NOMO-1 treated with dmso at 0.1 percent for 144 hours (cell line): ENCODE measurements around the gene NPC2.
"Not testable (repeated sequence)": the region's sequence is repeated elsewhere in the genome, so short reads cannot be mapped to it uniquely, and the experiment has no call there.

Experiments used
- DNase-seq: peaks from one replicate; lab custom pipeline; 2025; ENCODE audit not compliant: unreplicated experiment; lab: John Stamatoyannopoulos, UW

NPC2 gene

DNA sequence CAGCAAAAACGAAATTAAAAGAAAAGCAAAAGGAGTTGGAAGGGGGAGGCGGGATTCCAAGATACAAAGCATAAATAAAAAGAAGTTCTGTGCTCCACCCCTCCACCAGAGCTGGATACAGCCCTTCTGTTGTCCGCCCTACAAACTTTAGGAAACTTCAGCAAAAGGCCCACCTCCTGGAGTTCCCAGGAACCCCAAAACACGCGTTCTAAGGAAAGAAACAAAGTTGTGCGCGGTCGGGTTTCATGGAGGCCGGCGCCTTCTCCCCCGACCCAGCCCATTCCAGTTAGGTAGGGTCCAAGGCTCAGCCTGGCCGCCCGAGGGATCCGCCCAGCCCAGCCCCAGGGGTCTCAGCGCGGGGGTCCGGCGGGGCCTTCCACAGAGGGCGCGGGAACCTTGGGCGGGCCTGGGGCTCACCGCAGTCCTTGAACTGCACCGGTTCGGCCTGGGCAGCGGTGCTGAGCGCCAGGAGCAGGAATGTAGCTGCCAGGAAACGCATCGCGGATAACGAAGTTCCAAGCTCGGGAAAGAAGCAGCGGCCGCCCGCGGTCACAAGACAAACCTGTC, at the start of gene NPC2:
TSS of gene NPC2 (minus strand) at position 530 of the 567 bp plus-strand sequence. CDS start at position 499, 31 bp downstream.
- no peak for DNase-seq

- DNase-seq = no peak
Observed at GRCh38 chr14:74542056-74542685, 49.1 kb upstream of the NPC2 start.

DNA sequence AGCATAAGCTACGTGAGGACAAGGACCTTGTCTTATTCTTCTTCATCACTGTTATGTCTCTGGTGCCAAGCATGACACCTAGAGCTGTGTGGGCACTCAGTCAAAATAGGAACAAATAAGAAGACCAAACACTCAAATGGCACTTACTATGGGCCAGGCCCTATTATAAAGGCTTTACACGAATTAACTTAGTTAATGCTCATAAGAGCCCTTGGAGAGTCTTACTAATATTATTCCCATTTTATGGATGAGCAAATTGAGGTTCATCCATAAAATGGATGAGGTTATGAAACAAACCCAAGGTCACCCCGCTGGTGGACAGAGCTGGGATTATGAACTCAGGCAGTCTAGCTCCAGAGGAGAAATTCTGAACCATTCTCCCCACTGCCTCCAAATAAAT, 48.1 kb upstream of the NPC2 start:
- DNase-seq = no peak

DNA sequence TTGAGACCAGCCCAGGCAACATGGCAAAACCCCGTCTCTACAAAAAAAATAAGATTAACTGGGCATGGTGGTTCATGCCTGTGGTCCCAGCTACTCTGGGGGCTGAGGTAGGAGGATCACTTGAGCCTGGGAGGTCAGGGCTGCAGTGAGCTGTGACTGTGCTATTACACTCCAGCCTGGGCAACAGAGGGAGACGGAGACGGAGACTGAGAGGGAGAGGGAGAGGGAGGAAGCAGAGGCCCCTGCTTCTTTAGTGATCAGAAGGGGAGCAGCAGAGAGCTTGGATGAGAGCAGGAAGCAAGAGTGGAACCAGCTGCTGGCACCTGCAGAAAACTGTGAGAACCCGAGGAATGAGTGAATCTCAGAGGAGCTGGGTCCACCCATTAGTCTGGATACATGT, 46.4 kb upstream of the NPC2 start:
- no peak for DNase-seq

GRCh38 chr14:74538411-74539391, 45.6 kb upstream of the NPC2 start:
- no peak for DNase-seq

DNA sequence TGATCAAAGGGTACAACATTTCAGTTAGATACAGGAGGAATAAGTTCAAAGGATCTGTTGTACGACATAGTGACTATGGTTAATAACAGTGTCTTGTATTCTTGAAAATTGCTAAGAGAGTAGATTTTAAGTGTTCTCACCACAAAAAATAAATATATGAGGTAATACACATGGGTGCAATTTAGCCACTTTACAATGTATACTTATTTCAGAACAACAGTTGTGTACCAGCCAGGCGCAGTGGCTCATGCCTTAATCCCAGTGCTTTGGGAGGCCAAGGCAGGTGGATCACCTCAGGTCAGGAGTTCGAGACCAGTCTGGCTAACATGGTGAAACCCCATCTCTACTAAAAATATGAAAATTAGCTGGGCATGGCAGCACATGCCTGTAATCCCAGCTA, 43.2 kb upstream of the NPC2 start:
- not testable (repeated sequence) for DNase-seq

- no peak for DNase-seq
Observed at GRCh38 chr14:74535756-74536325, 42.7 kb upstream of the NPC2 start.

- DNase-seq = no peak
Observed at GRCh38 chr14:74533576-74533975, 40.5 kb upstream of the NPC2 start.

GRCh38 chr14:74532246-74532645, 39.1 kb upstream of the NPC2 start:
- no peak for DNase-seq

- no peak for DNase-seq
Observed at GRCh38 chr14:74531467-74531866, 38.4 kb upstream of the NPC2 start.

DNA sequence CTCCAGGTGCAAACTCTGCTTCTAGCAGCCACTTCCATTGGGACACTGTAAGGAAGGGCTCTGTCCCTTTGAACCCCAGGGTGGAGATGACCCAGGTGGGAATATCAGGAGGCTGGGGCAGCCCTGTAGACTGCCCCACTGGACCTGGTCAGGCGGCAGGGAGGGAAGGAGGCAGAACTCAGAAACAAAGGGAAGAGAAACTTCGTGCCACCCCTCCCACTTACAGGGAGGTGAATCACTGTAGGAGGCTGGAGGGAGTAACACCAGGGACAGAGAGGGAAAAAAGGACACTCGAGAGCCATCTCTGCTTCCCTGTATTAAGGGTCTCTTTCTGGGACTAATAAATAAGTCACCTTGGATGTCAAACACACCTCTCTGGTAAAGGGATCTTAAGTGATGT, 37.9 kb upstream of the NPC2 start:
- DNase-seq = no peak

DNA sequence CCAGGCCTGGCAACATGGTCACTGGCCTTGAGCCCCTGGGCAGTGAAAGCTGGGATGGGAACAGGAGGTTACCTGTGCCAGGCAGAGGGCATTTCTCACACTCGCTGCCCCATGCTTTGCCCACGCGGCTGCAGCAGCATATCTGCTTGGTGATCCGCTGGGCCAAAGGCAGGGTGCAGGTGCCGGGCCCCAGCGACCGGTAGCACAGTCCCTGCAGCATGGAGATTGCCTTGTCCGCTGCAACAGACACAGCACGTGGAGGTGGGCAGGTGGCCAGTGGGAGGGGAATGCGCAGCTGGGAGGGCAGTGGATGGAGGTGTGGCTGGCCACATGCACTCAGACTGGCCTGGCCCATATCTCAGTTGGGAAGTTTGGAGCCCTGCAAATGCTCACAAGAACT, 35.8 kb upstream of the NPC2 start:
- DNase-seq = no peak

GRCh38 chr14:74528406-74528805, 35.3 kb upstream of the NPC2 start:
- DNase-seq = no peak

DNA sequence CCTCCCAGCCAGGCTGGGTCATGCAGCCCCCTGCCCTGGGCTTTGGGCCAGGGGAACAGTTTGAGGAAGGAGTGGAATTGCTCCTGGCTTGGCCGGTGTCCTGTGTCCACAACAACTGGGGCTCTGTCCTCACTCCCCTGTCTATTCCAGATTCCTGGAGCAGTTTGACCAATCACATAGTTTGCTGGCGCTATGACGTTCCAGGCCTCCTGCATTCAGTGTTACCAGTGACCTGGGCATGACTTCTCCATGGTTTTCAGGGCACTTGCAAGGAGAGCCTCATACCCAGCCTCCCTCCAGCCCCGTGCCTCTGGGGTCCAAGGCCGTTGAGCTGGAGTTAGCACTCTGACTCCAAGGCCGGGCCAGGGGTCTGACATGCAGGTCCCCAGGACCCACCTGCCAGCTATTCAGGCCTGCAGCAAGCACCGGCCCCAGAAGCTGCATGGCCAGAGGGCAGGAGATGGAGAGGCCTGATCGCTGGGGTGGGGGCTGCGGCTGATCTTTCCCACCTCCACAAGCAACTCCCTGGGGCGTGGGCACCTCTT, 34.7 kb upstream of the NPC2 start:
- DNase-seq = no peak

- no peak for DNase-seq
Observed at GRCh38 chr14:74526854-74527585, 33.9 kb upstream of the NPC2 start.

DNA sequence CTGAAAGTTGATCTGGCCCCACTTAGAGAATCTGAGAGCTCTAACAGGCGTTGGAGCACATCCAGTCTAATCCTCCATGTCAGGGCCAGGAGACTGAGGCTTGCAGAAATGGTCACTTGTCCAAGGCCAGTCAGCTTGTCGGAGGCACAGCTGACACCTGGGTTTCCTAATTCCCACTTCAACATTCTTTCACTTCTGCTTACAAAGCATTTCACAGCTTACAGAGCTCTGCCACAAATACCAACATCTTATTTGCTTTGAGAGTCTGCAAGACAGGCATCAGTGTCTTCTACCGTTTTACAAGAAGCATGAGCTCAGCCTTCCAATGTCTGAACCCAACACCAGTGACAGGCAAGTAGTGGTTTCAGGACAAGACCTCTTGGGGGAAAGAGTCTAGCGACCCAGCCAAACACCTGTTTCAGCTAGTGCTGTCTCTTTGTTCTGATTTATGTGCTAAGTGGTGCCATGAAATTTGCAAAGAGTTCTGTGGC, 32.3 kb upstream of the NPC2 start:
- DNase-seq = no peak

- no peak for DNase-seq
Observed at GRCh38 chr14:74524812-74525135, 31.7 kb upstream of the NPC2 start.

DNA sequence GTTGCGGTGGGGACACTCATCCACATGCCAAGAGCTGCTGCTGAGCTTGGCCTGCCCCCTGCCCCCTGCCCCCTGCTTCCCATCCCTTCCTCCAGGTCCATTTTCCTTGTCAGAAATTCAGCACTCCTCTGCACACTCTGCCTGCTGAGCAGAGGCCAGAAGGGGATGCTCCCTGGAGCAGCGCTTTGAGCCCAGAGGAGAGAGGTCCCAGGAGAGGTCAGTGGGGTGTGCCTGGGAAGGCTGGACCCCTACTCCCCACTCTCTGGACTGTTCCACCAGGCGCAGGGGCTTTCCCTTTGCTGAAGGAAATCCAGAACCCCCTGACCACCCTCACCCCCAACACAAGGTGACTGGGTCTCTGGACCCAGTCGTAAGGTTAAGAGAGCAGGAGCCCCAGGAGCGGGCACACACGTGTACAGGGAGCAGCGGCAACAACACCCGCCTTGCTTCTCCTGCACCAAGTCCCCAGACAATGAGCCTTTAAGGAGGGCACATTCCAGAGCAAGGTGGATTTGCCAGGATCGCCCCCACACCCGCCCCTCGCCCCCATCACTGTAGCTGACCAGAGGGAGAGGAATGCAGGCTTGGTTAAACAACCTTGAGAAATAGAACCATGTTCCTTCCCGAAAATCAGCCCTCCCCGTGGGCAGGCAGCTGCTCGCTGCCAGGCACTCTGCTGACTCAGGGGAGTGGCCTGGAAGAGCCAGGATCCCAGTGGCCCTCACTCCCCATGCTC, 31.1 kb upstream of the NPC2 start:
- no peak for DNase-seq

- DNase-seq = no peak
Observed at GRCh38 chr14:74522740-74523139, 29.6 kb upstream of the NPC2 start.

DNA sequence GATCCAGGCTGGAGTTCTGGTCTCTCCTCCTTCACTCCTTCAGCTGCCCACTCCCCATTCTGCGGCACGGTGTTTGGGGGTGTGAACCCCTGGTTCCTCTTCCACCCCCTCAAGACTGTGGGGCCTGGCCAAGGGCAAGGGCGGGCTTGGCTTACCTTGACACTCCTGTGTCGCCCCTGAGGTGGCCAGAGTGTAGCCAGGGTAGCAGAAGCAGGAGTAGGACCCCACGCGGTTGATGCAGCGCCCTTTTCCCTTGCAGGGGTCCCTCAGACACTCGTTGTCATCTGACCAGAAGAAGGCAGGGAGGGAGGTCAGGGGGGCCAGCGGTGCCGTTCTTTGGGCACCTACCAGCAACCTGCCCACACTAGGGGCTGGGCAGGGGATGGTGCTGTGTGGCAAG, 28.7 kb upstream of the NPC2 start:
- no peak for DNase-seq
